GM12873 (cell line): ENCODE data around the gene LRRC26.

ENCODE experiments used
- CTCF ChIP-seq: IDR thresholded peaks from 2 replicates; pipeline ENCODE4 v1.5.1; 2012; ENCODE audit warnings: low read depth, mild to moderate bottlenecking, moderate library complexity, low read length, control low read depth; ENCODE audit not compliant: insufficient read depth; ENCODE audit errors: missing control alignments

LRRC26 gene

DNA sequence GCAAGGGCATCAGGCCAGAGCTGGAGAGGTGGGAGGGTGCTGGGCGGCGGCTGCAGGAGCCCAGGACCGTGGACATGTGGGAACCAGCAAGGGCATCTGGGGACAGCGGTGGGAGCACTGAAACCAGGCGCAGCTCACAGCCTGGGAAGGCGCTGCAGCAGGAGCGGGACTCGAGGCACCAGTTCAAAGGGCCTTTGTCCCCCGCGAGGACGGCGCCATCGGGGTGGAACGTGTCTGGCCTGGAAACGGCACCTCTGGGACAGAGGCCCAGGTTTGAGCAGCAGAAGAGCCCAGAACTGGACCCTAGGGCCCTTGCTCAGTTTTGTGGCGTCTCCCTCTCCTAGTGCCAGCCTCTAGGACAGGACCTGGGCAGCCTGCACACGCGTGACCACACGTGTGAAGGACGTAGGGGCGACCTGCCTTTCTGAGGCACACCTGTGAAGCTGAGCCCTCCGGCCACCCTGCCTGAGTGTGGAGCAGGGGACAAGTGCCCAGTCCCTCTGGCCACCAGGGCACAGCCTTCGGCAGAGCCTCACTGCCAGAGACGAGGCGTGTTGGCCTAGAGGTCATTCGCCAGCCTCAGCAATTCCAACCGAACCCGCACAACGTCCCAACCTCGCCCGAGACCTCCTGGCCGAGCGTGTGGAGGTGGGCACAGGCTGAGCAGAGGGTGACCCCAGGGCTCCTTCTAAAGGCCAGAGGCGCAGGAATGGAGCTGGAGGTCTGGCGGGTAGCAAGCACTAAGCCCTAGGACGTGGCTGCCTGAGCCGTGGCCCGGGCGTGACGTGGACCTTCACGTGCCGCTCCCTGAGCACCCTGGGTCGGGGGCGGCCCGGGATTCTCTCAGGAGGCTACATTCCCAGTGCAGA, 4.2 kb upstream of the LRRC26 start:
- no peak for TF ChIP-seq CTCF

GRCh38 chr9:137172901-137173795, 3.3 kb upstream of the LRRC26 start:
- no peak for TF ChIP-seq CTCF

DNA sequence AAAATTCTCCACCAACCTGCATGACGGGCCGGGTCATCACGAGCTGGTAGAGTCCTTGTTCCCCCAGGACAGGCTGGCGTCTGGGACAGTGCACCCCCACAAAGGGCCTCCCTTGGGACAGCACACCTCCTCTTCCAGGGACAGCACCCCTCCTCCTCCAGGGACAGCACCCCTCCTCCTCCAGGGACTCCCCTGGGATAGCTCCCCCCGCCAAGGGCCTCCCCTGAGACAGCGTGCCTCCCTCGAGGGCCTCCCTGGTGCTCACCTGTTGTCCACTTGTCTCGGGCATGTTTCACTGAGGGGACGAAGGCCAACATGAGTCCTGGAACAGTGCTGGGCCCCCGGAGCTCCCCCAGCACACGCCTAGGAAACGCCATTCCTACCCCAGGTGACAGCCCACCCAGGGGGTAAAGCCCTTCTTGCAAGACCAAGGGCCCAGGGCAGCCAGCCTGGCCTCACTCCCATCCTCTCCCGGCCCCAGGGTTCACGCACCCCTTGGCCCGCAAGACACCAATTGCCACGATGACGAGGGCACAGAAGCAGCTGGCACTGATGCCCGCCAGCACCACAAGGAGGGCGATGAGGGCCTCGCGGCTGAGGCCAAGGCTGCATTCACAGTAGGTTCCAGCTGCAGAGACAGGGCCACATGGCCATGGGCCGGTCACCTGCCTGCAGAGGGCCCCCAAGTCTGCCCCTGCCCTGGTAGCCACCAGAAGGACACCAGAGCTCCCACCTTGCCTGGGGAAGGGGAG, 1.5 kb upstream of the LRRC26 start:
- no peak for TF ChIP-seq CTCF

GRCh38 chr9:137170486-137171148, 766 bp upstream of the LRRC26 start:
- no peak for TF ChIP-seq CTCF

DNA sequence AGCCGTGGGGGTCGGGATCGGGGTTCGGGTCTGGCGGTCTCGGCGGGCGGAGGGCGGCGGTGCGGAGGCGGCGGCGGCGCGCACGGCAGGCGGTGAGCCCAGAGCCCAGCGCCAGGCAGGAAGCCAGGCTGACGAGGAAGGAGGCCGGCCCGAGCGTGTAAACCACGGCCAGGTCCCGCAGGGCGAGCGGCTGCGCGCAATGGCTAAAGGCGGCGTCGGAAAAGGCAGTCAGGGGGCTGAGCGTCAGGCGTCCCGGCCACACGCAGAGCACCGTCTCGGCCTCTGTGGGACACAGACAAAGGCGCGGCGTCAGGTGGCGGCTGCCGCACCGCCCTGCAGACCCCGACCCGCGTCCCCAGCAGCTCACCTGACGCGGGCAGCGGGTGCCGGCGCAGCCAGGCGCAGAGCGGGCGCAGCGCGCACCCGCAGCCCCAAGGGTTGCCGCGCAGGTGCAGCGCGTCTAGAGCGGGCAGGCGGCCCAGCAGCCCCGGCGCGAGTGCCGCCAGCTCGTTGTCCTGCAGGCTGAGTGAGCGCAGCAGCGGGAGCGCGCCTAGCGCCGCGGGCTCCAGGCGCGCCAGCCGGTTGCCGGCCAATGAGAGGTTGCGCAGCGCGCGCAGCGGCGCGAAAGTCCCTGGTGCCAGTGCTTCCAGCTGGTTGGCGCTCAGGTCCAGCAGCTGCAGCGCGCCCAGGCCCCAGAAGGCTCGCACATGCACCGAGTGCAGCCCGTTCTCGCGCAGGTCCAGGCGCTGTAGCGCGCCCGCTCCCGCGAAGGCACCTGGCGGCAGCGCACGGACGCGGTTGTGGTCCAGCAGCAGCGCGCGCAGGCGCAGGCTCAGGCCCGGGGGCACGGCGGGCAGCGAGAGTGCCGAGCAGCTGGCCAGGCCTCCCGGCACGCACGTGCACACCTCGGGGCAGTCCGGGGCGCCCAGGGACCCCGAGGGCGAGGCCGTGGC, 671 bp downstream of the LRRC26 start:
- TF ChIP-seq CTCF: no peak

- no peak for TF ChIP-seq CTCF
These were observed 1.3 kb downstream of the LRRC26 start for GRCh38 chr9:137168573-137168903.
